GM06990 (cell line): ENCODE measurements around the gene ELMO1.

Experiments
- DNase-seq: peaks from one replicate; pipeline ENCODE4 v3.0.0-alpha.2; 2011; ENCODE audit not compliant: insufficient read length; ENCODE audit errors: extremely low read depth
- H3K27me3 ChIP-seq: replicated peaks from 2 replicates; pipeline ENCODE4 v1.6.0; 2011; ENCODE audit warnings: low read length; ENCODE audit not compliant: control insufficient read depth, insufficient read depth
- H3K36me3 ChIP-seq: 2 replicates; pipeline ENCODE4 v1.5.1; 2011; ENCODE audit warnings: low read length; ENCODE audit not compliant: control insufficient read depth, insufficient read depth
- H3K4me3 ChIP-seq: replicated peaks from 2 replicates; pipeline ENCODE4 v1.5.1; 2011; ENCODE audit warnings: low read depth, mild to moderate bottlenecking, control low read depth, low read length
- TF ChIP-seq, protein P1 (sequence below): IDR thresholded peaks from 2 replicates; pipeline ENCODE4 v1.5.1; 2011; ENCODE audit warnings: low read length, control low read depth, mild to moderate bottlenecking, inconsistent platforms; ENCODE audit not compliant: insufficient read depth, poor library complexity, severe bottlenecking

The ELMO1 gene

DNA sequence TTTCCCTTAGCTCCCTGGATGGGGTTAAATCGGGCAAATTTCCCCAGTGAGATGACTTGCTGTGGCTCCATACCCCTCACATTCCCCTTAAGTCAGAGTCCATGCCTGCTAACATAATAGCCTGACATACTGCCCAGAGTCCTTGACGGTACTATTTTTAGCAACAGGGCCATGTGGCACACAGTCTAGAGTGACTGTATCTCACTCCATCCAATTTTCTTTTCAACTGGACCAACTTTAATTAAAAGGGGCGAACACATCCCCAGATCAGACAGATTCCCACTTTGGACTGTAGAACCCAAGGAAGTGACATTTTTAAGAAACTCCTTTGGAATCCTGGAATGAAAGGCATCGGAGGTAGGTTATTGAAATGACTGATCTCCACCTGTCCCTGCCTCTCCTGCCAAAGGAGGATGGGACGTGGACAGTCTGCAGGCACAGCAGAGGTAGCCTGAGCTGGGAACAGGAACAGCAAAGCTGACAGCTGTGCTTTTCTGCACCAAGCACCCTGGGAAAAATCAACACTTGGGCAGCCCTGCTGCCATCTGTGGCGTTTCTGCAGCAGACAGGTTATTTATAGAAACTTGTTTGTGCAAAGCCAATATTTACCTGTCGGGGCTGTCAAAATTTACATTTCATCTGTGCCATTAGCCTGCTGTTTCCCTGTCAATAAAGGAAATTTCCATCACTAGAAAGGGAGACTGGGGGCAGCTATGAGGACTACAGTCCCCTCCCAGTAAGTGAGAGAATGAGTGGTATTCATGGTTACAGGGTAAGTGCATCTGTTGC lies 502.9 kb downstream of the ELMO1 start:
- Histone ChIP-seq H3K27me3 (no peaks in the 10 kb centered on the region), H3K36me3 (no peaks in the 10 kb centered on the region), H3K4me3 (no peak overlapping the region)
- TF ChIP-seq, protein P1, sequence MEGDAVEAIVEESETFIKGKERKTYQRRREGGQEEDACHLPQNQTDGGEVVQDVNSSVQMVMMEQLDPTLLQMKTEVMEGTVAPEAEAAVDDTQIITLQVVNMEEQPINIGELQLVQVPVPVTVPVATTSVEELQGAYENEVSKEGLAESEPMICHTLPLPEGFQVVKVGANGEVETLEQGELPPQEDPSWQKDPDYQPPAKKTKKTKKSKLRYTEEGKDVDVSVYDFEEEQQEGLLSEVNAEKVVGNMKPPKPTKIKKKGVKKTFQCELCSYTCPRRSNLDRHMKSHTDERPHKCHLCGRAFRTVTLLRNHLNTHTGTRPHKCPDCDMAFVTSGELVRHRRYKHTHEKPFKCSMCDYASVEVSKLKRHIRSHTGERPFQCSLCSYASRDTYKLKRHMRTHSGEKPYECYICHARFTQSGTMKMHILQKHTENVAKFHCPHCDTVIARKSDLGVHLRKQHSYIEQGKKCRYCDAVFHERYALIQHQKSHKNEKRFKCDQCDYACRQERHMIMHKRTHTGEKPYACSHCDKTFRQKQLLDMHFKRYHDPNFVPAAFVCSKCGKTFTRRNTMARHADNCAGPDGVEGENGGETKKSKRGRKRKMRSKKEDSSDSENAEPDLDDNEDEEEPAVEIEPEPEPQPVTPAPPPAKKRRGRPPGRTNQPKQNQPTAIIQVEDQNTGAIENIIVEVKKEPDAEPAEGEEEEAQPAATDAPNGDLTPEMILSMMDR = no peak
- no peak for DNase-seq

GRCh38 chr7:36944838-36945237 lies 503.8 kb downstream of the ELMO1 start:
- TF ChIP-seq, protein P1 = no peak
- Histone ChIP-seq H3K27me3 (no peaks in the 10 kb centered on the region), H3K36me3 (no peaks in the 10 kb centered on the region), H3K4me3 (no peak overlapping the region)
- no peak for DNase-seq

- Histone ChIP-seq H3K4me3 (no peak overlapping the region), H3K27me3 (no peaks in the 10 kb centered on the region), H3K36me3 (no peaks in the 10 kb centered on the region)
- TF ChIP-seq, protein P1 = no peak
- DNase-seq = peak; percentile 25
Measured at GRCh38 chr7:36943591-36944435, 504.9 kb downstream of the ELMO1 start.

- Histone ChIP-seq H3K36me3 (no peaks in the 10 kb centered on the region), H3K27me3 (no peaks in the 10 kb centered on the region), H3K4me3 (no peak overlapping the region)
- no peak for DNase-seq
- TF ChIP-seq, protein P1 = no peak
Measured at GRCh38 chr7:36942955-36943354, 505.7 kb downstream of the ELMO1 start.

DNA sequence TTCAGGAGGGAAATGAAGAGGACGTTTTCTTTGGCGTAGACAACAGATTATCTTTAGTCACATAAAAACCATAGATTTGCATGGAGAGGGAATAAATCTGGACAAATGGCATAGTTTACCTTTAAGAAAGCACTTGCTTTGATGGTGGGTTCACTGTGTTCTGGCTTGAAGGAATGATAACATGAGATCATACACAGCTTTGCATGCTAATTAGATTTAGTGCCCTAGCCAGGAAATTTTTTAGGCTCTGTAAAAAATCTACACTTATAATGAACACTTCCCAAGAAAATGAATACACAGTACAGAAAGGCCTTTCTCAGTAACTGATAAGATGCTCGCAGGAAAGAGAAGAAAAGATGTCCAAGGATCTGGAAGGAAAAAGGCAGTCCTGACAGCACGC lies 506.1 kb downstream of the ELMO1 start:
- no peaks in the 10 kb centered on the region for H3K27me3 ChIP-seq
- H3K4me3 ChIP-seq = no peak overlapping the region
- TF ChIP-seq, protein P1 = no peak
- no peaks in the 10 kb centered on the region for H3K36me3 ChIP-seq
- no peak for DNase-seq
